ENCODE measurements around the gene UNC13B.

Gene UNC13B

GRCh38 chr9:35114840-35115628 is 46.8 kb upstream of the UNC13B start:
- Histone ChIP-seq H3K27ac (ENCODE audit: low read depth, low read length, poor library complexity, severe bottlenecking) (peak overlapping the region; percentile 68), H3K9me2 (ENCODE audit: low read depth, low read length) (no peaks in the 10 kb centered on the region), H2AFZ (ENCODE audit: low read length) (no peak overlapping the region), H3K4me3 (ENCODE audit: low read depth, low read length, poor library complexity, severe bottlenecking) (peak overlapping the region; percentile 71), H3K79me2 (ENCODE audit: insufficient read depth, low read length) (no peaks in the 10 kb centered on the region), H3K9me3 (ENCODE audit: low read length) (no peaks in the 10 kb centered on the region), H3F3A (ENCODE audit: insufficient read depth, low read length) (no peaks in the 10 kb centered on the region), H3K4me1 (ENCODE audit: insufficient read depth, low read length, severe bottlenecking) (peaks cover 36% of the 10 kb centered on the region), H3K36me3 (ENCODE audit: insufficient read depth, low read length) (no peaks in the 10 kb centered on the region), H3K27me3 (ENCODE audit: insufficient read depth, low read length) (no peaks in the 10 kb centered on the region), H3K9ac (ENCODE audit: low read length) (peak overlapping the region; percentile 61), H4K20me1 (ENCODE audit: insufficient read depth, low read length) (no peaks in the 10 kb centered on the region), H3K4me2 (ENCODE audit: low read length) (peak overlapping the region; percentile 95)
- TF ChIP-seq CTCF (IDR thresholded peaks at IDR 0.05; ENCODE audit: low read length) (no peak), EZH2 (IDR thresholded peaks at IDR 0.05; ENCODE audit: borderline replicate concordance, low read length) (no peak)

- Histone ChIP-seq H3K9ac (ENCODE audit: low read length) (peak within 1 kb of the TSS; percentile 61), H3K9me3 (ENCODE audit: low read length) (no peaks in the 10 kb centered on the region), H3K27me3 (ENCODE audit: insufficient read depth, low read length) (no peaks in the 10 kb centered on the region), H3K36me3 (ENCODE audit: insufficient read depth, low read length) (no peaks in the 10 kb centered on the region), H3K4me3 (ENCODE audit: low read depth, low read length, poor library complexity, severe bottlenecking) (peak within 1 kb of the TSS; percentile 71), H3K4me2 (ENCODE audit: low read length) (peak within 1 kb of the TSS; percentile 95), H3K79me2 (ENCODE audit: insufficient read depth, low read length) (no peaks in the 10 kb centered on the region), H2AFZ (ENCODE audit: low read length) (no peak within 1 kb of the TSS), H3K27ac (ENCODE audit: low read depth, low read length, poor library complexity, severe bottlenecking) (peak within 1 kb of the TSS; percentile 68), H4K20me1 (ENCODE audit: insufficient read depth, low read length) (no peaks in the 10 kb centered on the region), H3K4me1 (ENCODE audit: insufficient read depth, low read length, severe bottlenecking) (peaks cover 33% of the 10 kb centered on the region), H3F3A (ENCODE audit: insufficient read depth, low read length) (no peaks in the 10 kb centered on the region), H3K9me2 (ENCODE audit: low read depth, low read length) (no peaks in the 10 kb centered on the region)
- TF ChIP-seq EZH2 (IDR thresholded peaks at IDR 0.05; ENCODE audit: borderline replicate concordance, low read length) (no peak), CTCF (IDR thresholded peaks at IDR 0.05; ENCODE audit: low read length) (no peak)
Observed at GRCh38 chr9:35115680-35116538, 45.9 kb upstream of the UNC13B start, which contains the start of gene ATOSB. TSS of gene ATOSB (minus strand) at chr9:35115862. CDS start at chr9:35108274, 7,588 bp downstream.

- no peaks in the 10 kb centered on the region for H3K79me2 ChIP-seq (ENCODE audit: insufficient read depth, low read length)
- peak overlapping the region; percentile 68 for H3K27ac ChIP-seq (ENCODE audit: low read depth, low read length, poor library complexity, severe bottlenecking)
- no peaks in the 10 kb centered on the region for H3K9me3 ChIP-seq (ENCODE audit: low read length)
- no peak overlapping the region for H2AFZ ChIP-seq (ENCODE audit: low read length)
- TF ChIP-seq EZH2 (IDR thresholded peaks at IDR 0.05; ENCODE audit: borderline replicate concordance, low read length) (no peak), CTCF (IDR thresholded peaks at IDR 0.05; ENCODE audit: low read length) (no peak)
- peak overlapping the region; percentile 71 for H3K4me3 ChIP-seq (ENCODE audit: low read depth, low read length, poor library complexity, severe bottlenecking)
- no peaks in the 10 kb centered on the region for H3K27me3 ChIP-seq (ENCODE audit: insufficient read depth, low read length)
- H3K9me2 ChIP-seq (ENCODE audit: low read depth, low read length): no peaks in the 10 kb centered on the region
- peaks cover 29% of the 10 kb centered on the region for H3K4me1 ChIP-seq (ENCODE audit: insufficient read depth, low read length, severe bottlenecking)
- H3F3A ChIP-seq (ENCODE audit: insufficient read depth, low read length): no peaks in the 10 kb centered on the region
- H3K36me3 ChIP-seq (ENCODE audit: insufficient read depth, low read length): no peaks in the 10 kb centered on the region
- H3K4me2 ChIP-seq (ENCODE audit: low read length): peak overlapping the region; percentile 95
- H4K20me1 ChIP-seq (ENCODE audit: insufficient read depth, low read length): no peaks in the 10 kb centered on the region
- no peak overlapping the region; the same call in 1 of the 2 replicates for H3K9ac ChIP-seq (ENCODE audit: low read length)
Observed at GRCh38 chr9:35116539-35116897, 45.3 kb upstream of the UNC13B start.

Measured in OCI-LY1 (cell line).